Stimulated activated CD4-positive, alpha-beta T cell treated with anti-CD3 and anti-CD28 coated beads, Interleukin-15, amount 100 ng/mL, for 48 hours (primary cell): Measurements from ENCODE around the gene CACNB4.
A peak's percentile ranks its signal among the peaks of the same experiment; 100 is the strongest.
"Not testable (repeated sequence)": the region's sequence is repeated elsewhere in the genome, so short reads cannot be mapped to it uniquely, and the experiment has no call there.

Experiments used
- DNase-seq, 2 donors: peaks; one replicate each; pipeline ENCODE4 v3.0.0-alpha.2; 2020; ENCODE audit warnings: low read depth in 2 of 2

The CACNB4 gene

DNA sequence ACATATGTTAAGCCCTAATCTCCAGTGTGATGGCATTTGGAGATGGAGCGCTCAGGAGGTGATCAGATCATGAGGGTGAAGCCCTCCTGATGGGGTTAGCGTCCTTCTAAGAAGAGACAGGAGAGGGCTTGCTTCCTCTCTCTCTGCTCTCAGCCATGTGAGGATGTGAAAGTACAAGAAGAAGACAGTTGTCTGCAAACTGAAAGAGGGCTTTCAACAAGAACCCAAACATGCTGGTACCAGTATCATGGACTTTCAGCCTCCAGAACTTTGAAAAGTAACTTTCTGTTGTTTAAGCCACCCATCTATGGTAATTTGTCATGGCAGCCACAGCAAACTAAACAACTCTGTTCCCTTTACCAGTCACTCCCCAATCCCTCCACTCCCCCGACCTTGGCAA lies 47.4 kb downstream of the CACNB4 start:
- no peak for DNase-seq

- DNase-seq, result no peak
These were observed 47.9 kb downstream of the CACNB4 start for GRCh38 chr2:152050915-152051314.

GRCh38 chr2:152050341-152050740 lies 48.5 kb downstream of the CACNB4 start:
- no peak for DNase-seq

- DNase-seq, result no peak
These were observed 49.3 kb downstream of the CACNB4 start for GRCh38 chr2:152049541-152049940.

GRCh38 chr2:152047824-152048471 lies 50.9 kb downstream of the CACNB4 start:
- DNase-seq, result no peak

DNA sequence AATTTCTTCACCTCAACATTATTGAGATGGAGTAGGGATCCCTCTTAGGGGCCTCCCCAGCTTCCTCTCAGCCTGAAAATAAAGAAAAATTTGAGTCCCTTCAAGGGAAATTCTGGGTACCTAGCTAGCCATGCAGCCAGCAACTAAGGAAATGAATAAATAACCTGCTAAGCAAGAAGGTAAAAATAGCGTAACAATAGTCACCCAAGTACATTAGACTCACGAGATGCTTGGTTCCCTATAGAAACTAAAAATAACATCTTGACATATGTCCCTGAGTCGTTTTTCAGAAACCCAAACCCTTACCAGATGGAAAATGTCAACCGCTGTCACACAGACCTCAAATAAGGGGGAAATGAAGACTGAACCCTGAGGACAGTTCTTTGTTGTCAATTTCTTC lies 51.9 kb downstream of the CACNB4 start:
- DNase-seq, result no peak

DNA sequence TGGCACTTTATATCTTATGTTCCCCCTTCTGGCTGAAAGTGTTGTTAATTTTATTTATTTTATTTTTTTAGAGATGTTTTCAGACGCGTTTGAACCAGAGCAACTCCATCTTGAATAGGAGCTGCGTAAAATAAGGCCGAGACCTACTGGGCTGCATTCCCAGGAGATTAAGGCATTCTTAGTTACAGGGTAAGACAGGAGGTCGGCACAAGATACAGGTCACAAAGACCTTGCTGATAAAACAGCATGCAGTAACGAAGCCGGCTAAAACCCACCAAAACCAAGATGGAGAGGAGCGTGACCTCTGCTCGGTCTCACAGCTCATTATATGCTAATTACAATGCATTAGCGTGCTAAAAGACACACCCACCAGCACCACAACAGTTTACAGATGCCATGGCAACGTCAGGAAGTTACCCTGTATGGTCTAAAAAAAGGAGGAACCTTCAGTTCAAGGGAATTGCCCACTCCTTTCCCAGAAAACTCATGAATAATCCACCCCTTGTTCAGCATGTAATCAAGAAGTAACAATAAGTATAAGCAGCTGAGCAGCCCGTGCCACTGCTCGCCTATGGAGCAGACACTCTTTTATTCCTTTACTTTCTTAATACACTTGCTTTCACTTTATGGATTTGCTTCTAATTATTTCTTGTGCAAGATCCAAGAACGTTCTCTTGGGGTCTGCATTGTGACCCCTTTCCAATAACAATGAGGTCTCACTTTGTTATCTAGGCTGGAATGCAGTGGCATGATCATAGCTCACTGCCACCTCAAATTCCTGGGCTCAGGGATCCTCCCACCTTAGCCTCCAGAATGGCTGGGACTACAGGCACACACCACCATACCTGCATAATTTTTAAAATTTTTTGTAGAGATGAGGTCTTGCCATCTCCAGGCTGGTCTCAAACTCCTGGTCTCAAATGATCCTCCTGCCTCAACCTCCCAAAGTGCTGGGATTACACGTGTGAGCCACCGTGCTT lies 55.9 kb downstream of the CACNB4 start:
- no peak for DNase-seq

- no peak for DNase-seq
These were observed 60.3 kb downstream of the CACNB4 start for GRCh38 chr2:152038441-152038958.

- no peak for DNase-seq
These were observed 61.0 kb downstream of the CACNB4 start for GRCh38 chr2:152037743-152038435.

GRCh38 chr2:152036611-152037469 lies 62.0 kb downstream of the CACNB4 start:
- peak; percentile 10 to 56 for DNase-seq

GRCh38 chr2:152034257-152034801 lies 64.5 kb downstream of the CACNB4 start:
- no peak for DNase-seq

DNA sequence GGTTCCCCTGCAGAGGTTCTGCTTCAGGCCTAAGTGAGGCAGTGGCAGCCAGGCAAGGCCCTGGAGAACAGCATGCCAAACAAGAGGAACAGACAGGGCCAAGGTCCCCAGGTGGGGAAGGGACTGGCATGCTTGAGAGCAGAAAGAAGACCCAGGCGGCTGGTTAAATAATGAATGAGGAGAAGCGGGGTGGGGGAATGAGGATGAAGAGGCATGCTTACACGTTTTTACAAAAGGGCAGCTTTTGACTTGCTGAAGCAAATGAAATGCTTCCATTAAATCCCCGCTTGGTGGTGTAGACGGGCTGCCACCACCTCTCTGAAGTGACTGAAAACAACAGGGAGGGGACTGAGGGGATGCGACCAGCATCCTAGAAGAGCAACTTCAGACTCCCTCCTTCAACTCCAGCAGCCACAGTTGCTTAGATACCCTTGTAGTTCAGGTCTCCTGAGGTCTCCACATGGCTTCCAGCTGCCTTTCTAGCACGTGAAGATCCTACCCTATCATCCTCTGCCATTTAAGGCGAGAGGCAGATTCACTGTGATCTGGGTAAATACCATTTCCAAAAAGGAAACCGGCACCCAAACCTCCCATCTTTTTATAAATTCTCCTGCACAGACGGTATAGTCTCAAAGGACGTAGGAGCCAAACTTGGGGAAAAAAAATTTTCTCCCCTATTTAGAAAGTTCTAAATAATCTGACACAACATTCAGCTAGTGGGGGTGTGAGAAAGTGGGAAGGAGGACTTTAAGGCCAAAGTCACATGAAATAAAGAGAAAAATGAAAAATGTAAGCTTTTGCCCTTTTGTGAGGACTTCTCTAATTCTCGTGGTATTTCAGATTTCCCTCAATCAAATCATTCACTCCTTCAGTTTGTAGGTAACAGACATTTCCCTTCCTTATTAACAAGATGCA lies 65.6 kb downstream of the CACNB4 start:
- DNase-seq, result no peak

- no peak for DNase-seq
These were observed 67.0 kb downstream of the CACNB4 start for GRCh38 chr2:152031747-152032306.

DNA sequence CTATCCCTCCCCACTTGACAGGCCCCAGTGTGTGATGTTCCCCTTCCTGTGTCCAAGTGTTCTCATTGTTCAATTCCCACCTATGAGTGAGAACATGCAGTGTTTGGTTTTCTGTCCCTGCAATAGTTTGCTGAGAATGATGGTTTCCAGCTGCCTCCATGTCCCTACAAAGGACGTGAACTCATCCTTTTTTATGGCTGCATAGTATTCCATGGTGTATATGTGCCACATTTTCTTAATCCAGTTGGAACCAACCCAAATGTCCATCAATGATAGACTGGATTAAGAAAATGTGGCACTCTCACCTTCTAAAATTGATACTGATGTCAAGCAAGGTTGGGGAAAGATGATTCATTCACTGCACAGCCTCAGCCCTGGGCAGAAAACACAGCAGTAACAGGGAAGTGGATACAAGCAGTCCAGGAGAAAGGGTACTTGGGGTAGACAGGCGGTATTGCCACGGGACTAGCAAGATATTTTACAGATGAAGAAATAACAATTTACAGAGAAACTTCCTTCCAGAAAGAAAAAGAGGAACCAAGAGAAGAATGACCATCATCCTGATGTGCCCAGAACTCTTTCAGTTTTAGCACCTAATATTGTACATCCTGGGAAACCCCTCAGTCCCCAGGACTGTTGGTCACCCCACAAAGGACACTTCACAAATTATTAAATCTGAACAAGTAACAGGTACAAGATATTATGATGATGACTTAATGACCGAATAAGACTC lies 68.1 kb downstream of the CACNB4 start:
- not testable (repeated sequence) for DNase-seq

DNA sequence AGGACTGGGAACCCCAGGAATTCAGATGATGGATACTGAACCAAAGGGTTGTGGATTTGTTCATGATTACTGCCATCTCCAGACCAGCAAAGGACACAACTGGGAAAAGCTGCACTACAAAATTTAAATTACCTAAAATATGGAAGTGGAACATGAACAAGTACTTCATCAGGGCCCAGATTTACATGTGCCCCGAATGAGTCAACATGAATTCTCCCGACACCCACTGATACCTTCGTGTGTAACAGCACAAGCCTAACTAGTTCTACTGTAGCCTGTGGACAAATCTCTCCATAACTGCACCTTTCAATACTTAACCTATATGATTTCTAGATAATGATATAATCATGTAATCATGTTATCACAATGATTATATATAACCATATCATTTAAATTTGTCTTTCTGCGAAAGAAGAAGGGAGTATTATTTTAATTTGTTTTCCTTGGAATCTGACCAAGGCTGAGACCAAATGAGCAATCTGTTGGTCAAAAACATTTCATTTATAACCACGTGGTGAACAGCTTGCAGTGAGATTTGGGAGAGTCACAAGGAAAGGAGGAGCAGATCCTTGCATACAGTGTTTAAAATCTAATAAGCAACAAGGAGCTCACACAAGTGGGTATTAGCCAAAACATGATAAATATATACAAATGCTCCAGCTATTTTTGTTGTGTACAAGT lies 70.5 kb downstream of the CACNB4 start:
- no peak for DNase-seq

GRCh38 chr2:152025678-152026287 lies 73.1 kb downstream of the CACNB4 start:
- DNase-seq, result peak; percentile 59 to 69

DNA sequence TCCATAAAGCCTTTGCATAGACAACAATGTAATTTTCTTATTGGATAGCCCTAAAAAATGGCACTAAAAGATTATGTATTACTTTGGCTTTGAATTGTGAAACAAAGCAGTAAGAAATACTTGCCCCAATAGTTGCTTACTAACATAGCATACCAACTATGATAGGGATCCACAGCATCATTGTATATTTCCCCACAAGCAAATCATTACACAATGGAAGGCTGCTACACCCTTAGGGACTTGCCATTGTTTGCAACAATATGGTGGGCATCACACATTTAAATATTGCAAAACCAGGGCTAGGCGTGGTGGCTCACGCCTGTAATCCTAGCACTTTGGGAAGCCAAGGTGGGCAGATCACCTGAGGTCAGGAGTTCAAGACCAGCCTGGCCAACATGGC lies 74.4 kb downstream of the CACNB4 start:
- no peak for DNase-seq

DNA sequence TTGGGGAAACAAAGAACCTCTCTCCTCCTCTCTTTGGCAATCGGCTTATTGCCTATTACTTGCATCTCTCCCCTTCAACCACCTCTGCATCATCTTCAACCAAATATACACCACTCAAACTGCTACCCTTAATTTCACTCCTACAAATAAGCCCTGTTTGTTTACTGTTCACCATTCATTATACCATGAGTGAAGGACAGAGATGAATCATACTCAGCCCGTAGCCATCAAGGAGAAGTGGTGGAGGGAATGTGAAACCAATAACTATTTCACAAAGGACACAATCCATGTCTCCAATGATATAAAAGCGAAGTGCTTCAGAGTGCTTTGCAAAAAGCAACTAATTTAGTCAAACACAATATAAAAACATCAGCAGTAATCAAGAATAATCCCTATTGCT lies 76.8 kb downstream of the CACNB4 start:
- no peak for DNase-seq
